ENCODE measurements around the gene DUOXA2. TPM values are rescaled to one million over a fixed set of nuclear protein-coding genes. Genes with fewer than 3 reads are reported as not detected.
"Not testable (repeated sequence)": the region's sequence is repeated elsewhere in the genome, so short reads cannot be mapped to it uniquely, and the experiment has no call there.

DUOXA2 gene
- not detected in 2 replicates for total RNA-seq (2014; rRNA removed)
- not detected for polyA plus RNA-seq (2012)

GRCh38 chr15:45114076-45114750 lies at the start of gene DUOXA2, which contains the start of gene DUOX2:
Gene DUOXA2 (plus strand): TSS chr15:45114326. CDS start chr15:45114606, 280 bp downstream.
Gene DUOX2 (minus strand): TSS chr15:45114172. CDS start chr15:45113411, 761 bp downstream.
- no peak for DNase-seq (ENCODE audit: low read depth)

DNA sequence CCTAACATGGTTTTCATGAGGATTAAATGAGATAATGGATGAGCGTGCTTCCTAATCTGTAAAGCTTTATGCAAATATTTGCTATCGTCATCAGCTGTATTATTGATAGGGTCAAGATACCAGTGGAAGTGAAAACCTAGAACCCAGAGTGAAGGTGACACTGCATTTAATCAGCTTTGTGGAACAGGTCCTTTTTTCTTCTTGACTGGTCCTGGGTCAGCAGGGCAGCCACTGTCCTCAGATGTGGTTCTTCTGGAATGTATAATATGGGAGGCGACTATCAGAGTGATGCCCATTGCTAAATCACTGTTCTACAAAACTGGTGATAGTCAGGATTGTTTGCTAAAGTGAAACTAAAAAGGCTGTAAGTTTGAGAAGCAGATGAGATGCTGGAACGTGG lies 49.7 kb upstream of the DUOXA2 start:
- DNase-seq (ENCODE audit: low read depth), result peak; percentile 26

DNA sequence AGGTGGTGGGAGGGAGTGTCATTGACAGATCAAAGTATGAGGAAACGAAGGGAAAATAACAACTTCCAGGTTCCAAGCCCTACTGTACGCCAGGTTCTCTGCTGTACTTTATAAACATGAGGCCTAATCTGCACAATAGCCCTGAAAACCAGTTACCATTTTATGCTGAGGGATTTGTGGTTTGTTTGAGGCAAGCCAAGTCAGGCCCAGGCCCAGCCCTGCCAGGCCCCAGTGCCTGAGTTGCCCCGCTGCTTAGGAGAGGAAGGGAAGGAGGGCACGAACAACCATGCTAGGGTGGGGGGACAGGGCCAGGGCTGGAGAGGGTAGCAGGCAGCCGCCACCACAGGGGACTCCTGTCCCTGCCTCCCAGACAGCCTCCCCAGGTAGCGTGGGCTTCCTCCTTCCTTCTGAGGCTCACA lies 44.2 kb upstream of the DUOXA2 start:
- not testable (repeated sequence) for DNase-seq (ENCODE audit: low read depth)

DNA sequence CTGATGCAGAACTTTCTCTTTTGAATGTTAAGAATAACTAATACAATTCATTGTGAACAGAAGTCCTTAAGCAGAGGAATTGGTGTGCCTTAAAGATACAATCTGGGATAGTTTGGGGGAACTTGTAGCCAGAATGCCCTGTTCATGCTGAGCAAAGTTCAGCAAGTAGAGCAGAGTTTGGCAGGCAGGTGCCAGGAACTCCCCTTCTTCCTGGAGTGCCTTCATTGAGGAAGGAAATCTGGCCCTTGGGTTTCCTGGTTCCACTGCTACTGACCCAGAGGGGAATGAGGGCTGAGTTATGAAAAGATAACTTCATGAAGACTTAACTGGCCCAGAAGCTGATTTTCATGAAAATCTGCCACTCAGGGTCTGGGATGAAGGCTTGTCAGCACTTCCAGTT lies 40.5 kb upstream of the DUOXA2 start:
- DNase-seq (ENCODE audit: low read depth), result not testable (repeated sequence)

DNA sequence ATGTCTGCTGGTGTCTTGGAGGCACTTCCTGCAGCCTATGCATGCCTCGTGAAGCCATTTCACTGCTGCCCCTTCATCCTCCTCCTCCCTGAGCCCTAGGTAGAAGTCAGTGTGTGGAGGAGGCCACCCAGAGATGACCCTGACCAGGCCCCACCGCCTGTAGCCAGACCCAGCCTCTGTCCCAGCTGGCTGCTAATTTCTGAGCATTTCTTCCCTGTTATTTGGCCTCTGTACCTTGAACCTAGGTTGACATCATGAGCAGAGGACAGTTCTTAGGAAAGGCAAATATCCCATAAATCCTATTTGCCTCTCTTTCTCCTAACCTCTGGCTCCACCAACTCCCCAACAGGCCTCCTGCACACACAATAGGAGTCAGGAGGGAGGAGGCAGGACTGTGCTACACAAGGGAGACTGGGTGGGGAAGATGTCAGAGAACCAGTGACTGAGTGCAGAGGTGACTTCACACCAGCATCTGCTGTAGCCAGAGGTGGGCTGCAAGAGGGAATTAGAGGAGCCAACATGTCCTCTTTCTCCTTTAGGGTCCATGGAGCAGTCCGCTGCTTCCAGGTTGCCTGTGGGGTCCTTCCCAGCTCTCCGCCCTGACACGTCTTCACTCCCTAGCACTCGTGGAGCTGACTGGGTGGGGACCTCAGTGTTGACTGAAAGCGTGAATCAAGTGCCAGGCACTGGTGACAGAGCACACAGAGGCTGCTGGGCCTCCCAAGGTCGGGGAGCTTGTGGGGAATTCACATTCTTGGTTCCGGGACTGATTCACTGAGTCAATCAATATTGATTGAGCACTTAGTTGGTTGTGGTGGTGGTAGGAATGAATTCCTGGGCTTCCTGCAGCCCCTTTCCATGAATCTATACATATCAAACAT lies 38.4 kb upstream of the DUOXA2 start:
- DNase-seq (ENCODE audit: low read depth), result not testable (repeated sequence)

GRCh38 chr15:45077391-45077790 lies 36.7 kb upstream of the DUOXA2 start:
- not testable (repeated sequence) for DNase-seq (ENCODE audit: low read depth)

DNA sequence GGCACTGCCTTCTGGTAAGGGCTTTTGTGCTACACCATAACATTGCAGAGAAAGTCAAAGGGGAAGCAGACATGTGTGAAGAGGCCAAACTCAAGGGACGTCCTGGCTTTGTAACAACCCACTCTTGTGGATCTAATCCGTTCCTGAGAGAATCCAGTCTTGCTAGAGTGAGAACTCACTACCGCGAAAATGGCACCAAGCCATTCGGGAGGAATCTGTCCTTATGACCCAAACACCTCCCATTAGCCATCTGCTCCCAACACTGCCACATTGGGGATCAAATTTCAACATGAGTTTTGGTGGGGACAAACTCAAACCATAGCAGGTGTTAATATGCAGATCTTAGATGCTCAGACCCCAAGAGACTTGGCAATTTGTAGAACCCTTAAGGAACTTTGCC lies 34.9 kb upstream of the DUOXA2 start:
- not testable (repeated sequence) for DNase-seq (ENCODE audit: low read depth)

- DNase-seq (ENCODE audit: low read depth), result not testable (repeated sequence)
Measured at GRCh38 chr15:45079628-45080246, 34.4 kb upstream of the DUOXA2 start.

GRCh38 chr15:45080593-45080992 lies 33.5 kb upstream of the DUOXA2 start:
- not testable (repeated sequence) for DNase-seq (ENCODE audit: low read depth)

DNA sequence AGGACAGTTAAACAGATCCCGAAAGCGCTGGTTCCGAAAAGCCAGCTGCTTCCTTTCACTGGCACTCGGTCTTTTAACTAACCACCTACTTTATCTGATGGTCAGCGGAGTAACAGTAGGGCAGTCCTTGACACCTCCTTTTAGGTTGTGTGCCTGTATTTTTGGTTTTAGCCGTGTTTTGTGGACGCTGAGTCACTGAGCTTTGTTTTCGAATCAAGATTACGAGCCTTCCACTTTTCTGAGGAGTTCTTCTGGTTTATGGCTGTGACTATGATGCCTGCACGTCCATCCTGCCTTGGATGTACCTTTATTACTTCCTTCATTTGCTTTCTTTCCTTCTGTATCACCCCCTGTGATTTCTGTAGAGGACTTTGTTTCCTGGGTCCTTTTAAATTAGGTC lies 31.7 kb upstream of the DUOXA2 start:
- not testable (repeated sequence) for DNase-seq (ENCODE audit: low read depth)

GRCh38 chr15:45083223-45083622 lies 30.9 kb upstream of the DUOXA2 start:
- DNase-seq (ENCODE audit: low read depth), result no peak

DNA sequence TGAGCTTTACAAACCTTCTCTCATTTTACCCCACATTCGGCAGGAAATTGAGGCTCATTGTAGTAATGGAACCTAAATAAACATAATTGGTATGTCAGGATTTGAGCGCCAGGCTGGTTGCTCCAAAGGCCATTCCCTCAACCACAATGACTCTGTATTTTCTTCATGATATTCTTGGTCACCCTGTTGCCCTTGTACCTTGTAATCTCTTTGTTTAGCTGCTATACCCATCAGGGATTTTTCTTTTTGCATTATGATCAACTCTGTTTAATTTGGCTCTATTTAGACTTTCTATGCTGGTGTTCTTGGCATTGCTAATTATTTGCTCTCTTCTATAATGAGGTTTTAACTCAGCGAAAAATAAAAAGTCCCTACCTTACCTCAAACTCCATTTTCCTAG lies 30.0 kb upstream of the DUOXA2 start:
- DNase-seq (ENCODE audit: low read depth), result no peak

- no peak for DNase-seq (ENCODE audit: low read depth)
Measured at GRCh38 chr15:45087513-45087912, 26.6 kb upstream of the DUOXA2 start.

GRCh38 chr15:45088801-45089711 lies 25.1 kb upstream of the DUOXA2 start:
- DNase-seq (ENCODE audit: low read depth), result no peak

GRCh38 chr15:45089712-45090373 lies 24.3 kb upstream of the DUOXA2 start:
- DNase-seq (ENCODE audit: low read depth), result no peak

DNA sequence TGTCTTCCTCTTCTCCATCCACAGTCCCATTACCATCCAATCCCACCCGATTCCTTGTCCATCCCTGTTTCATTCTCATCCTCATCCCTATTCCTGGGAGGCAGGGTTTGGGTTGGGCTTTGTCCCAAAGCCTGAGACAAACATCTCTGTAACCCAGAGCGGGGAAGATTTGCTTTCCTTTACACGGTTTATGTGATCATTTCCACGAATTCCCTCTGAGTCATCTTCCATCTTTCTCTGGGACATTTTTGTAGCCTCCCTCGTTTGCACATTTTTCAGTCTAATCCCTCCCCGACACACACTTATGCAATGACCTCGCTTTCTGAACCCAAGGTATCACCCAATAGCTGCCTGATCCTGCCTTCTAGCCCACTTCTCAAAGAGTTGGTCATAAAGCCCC lies 23.0 kb upstream of the DUOXA2 start:
- DNase-seq (ENCODE audit: low read depth), result peak; percentile 57

DNA sequence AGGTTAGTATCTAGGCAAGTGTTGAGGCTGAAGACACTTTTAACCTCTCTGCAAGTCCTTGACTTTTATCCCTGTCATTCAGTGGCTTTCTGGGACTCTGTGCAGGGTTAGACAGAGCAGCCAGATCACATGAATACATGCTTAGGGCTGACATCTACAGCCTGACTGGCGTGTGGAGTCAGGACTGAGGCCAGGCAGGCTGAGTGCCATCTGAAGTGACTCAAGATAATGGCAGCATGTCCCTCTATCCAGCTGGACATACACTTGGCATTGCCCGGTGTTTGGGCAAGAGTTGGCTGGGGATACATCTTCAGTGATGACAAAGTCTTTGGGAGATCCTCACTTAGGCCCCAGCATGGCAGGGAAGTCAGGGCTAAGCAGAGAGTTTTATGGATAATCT lies 22.6 kb upstream of the DUOXA2 start:
- DNase-seq (ENCODE audit: low read depth), result no peak

DNA sequence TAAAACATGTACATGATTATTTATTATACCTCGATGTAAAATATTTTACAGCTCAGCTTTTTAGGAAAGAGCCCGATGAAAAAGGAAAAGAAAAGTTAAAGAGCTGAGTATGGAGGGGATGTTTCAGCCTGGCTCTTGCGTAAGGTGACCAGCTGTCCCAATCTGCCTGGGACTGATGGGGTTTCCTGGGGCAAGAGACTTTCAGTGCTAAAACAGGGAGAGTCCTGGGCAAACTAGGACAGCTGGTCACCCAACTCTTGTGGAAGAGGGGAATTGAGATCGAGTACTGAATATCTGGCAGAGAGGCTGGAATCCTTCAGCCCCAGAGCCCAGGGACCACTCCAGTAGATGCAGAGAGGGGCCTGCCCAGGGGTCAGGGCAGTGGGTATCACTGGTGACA lies 21.1 kb upstream of the DUOXA2 start:
- DNase-seq (ENCODE audit: low read depth), result peak; percentile 35

DNA sequence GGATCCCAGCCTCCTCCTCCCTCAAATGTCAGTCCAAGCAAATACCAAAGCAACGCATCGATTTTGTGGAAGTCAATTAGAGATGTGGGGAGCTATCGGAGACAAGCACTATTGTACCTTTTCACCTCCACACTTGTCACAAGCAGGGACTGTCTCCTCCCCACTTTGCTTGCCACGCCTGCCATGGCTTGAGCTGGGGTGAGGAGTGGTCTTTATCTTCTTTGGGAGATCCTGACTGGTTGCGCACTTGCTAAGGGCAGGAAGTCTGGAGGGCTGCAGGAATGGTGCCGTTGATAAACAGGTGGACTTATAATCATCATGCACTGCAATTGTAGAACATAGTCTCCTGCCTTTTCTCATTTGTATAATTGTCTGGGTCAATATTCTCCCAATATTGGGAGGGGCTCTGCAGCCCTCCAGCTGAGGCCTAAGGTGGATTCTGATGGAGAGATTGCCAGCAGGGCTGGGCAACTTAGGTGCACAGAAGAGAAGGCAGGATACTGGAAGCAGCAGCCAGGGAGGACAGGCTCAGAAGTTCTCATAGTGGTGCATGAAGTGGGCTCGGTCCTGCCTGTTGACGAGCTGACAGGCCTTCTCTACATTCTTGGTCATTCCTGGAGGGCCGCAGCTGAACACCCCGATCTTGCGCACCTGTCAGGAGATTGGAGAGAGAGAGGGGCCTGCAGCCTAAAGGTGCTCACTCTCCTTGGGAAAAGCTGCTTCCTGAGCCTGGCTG lies 20.3 kb upstream of the DUOXA2 start:
- no peak for DNase-seq (ENCODE audit: low read depth)

DNA sequence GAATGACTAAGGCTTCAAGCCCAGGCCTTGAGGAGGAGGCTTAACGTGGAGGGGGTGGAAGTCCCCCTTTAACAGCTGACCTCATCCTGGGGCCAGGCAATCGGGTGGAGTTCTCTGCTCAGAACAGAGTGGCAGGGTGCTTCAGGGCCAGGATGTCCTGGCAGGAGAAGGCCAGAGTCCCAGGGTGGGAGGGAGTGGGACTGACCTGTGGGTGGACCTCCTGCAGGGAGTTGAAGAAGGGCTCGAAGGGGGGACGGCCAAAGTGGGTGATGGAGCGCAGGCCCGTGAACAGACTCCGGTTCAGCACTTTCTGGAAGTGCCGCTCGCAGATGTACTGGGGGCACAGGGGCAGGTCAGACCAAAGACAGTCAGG lies 19.8 kb upstream of the DUOXA2 start:
- DNase-seq (ENCODE audit: low read depth), result no peak

Data from LHCN-M2 (cell line).